Osteocyte (in vitro differentiated cells): ENCODE results near the gene SLC5A12. TPM values are rescaled to one million over a fixed set of nuclear protein-coding genes. Genes with fewer than 3 reads are reported as not detected.

Experiments
- DNase-seq: peaks from one replicate; pipeline ENCODE4 v3.0.0; 2021; ENCODE audit warnings: mixed read lengths; ENCODE audit not compliant: unreplicated experiment; ENCODE audit errors: extremely low spot score
- H3K27ac Mint-ChIP-seq: one replicate; pipeline ENCODE4 v1.8.0; 2021; ENCODE audit warnings: mild to moderate bottlenecking, mixed read lengths; ENCODE audit not compliant: unreplicated experiment
- H3K27me3 Mint-ChIP-seq: one replicate; pipeline ENCODE4 v1.8.0; 2021; ENCODE audit warnings: mixed read lengths; ENCODE audit not compliant: unreplicated experiment
- H3K36me3 Mint-ChIP-seq: one replicate; pipeline ENCODE4 v1.8.0; 2021; ENCODE audit warnings: mixed read lengths; ENCODE audit not compliant: unreplicated experiment
- H3K4me1 Mint-ChIP-seq: one replicate; pipeline ENCODE4 v1.8.0; 2021; ENCODE audit warnings: mixed read lengths; ENCODE audit not compliant: unreplicated experiment
- H3K4me3 Mint-ChIP-seq: one replicate; pipeline ENCODE4 v1.8.0; 2021; ENCODE audit warnings: mild to moderate bottlenecking, moderate library complexity, mixed read lengths; ENCODE audit not compliant: unreplicated experiment
- H3K9me3 Mint-ChIP-seq: one replicate; pipeline ENCODE4 v1.8.0; 2021; ENCODE audit warnings: mixed read lengths; ENCODE audit not compliant: unreplicated experiment
- CTCF ChIP-seq: fragments of 200-600 bp; sonication (generic); IDR thresholded peaks from 2 replicates; pipeline ENCODE4 v1.5.0; 2021; ENCODE audit warnings: antibody characterized with exemption, mild to moderate bottlenecking, moderate library complexity
- total RNA-seq: library from RNA; stranded (reverse); gene quantifications from 2 replicates; pipeline ENCODE4 v1.2.1, GENCODE V29; 2021

SLC5A12 gene
- total RNA-seq, 1 donor from 2014 or later, result 1.2 TPM

GRCh38 chr11:26712497-26712896 is 9.4 kb downstream of the SLC5A12 start:
- Mint-ChIP-seq H3K9me3 (no peaks in the 10 kb centered on the region), H3K36me3 (no peaks in the 10 kb centered on the region), H3K4me3 (no peak overlapping the region), H3K27ac (no peak overlapping the region), H3K27me3 (peaks cover 22% of the 10 kb centered on the region), H3K4me1 (no peaks in the 10 kb centered on the region)
- DNase-seq, result no peak
- no peak for TF ChIP-seq CTCF

- peaks cover 31% of the 10 kb centered on the region for H3K27me3 Mint-ChIP-seq
- TF ChIP-seq CTCF, result no peak
- no peaks in the 10 kb centered on the region for H3K4me1 Mint-ChIP-seq
- H3K4me3 Mint-ChIP-seq, result no peak overlapping the region
- no peak for DNase-seq
- H3K36me3 Mint-ChIP-seq, result no peaks in the 10 kb centered on the region
- no peak overlapping the region for H3K27ac Mint-ChIP-seq
- H3K9me3 Mint-ChIP-seq, result no peaks in the 10 kb centered on the region
These were observed 11.4 kb downstream of the SLC5A12 start for GRCh38 chr11:26710489-26710888.

- H3K27ac Mint-ChIP-seq, result no peak overlapping the region
- H3K27me3 Mint-ChIP-seq, result peaks cover 28% of the 10 kb centered on the region
- DNase-seq, result no peak
- TF ChIP-seq CTCF, result no peak
- no peak overlapping the region for H3K4me3 Mint-ChIP-seq
- no peaks in the 10 kb centered on the region for H3K4me1 Mint-ChIP-seq
- H3K9me3 Mint-ChIP-seq, result no peaks in the 10 kb centered on the region
- H3K36me3 Mint-ChIP-seq, result no peaks in the 10 kb centered on the region
These were observed 13.0 kb downstream of the SLC5A12 start for GRCh38 chr11:26708736-26709456.

- H3K27ac Mint-ChIP-seq, result no peak overlapping the region
- H3K27me3 Mint-ChIP-seq, result peaks cover 12% of the 10 kb centered on the region
These were observed 15.7 kb downstream of the SLC5A12 start for GRCh38 chr11:26706181-26706580.

DNA sequence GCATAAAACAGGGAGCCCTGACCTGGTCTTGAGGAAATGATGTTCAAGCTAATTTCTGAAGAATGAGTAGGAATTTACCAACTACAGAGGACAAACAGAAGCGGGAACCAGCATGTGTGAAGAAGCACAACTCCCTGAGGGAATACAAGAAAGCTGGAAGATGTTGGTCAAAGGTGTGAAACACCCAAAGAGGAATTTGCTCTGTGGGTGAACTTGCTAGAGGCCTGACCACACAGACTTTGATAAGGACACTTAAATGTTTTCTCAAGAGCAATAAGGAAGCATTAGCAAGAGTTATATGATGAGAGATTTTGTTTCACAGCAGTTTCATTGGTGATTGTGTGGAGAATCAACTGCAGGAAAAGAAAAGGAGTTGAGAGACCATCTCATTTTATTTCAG is 17.6 kb downstream of the SLC5A12 start:
- Mint-ChIP-seq H3K4me1 (no peaks in the 10 kb centered on the region), H3K27me3 (peaks cover 11% of the 10 kb centered on the region), H3K9me3 (no peaks in the 10 kb centered on the region), H3K27ac (no peak overlapping the region), H3K36me3 (no peaks in the 10 kb centered on the region), H3K4me3 (no peak overlapping the region)
- TF ChIP-seq CTCF, result no peak
- DNase-seq, result no peak

More at GRCh38 chr11:26706181-26706580, 15.7 kb downstream of the SLC5A12 start:
- TF ChIP-seq CTCF, result no peak
- Mint-ChIP-seq H3K9me3 (no peaks in the 10 kb centered on the region), H3K4me3 (no peak overlapping the region), H3K36me3 (no peaks in the 10 kb centered on the region), H3K4me1 (no peaks in the 10 kb centered on the region)
- no peak for DNase-seq
